NCI-H82 (cell line): ENCODE results near the gene EHBP1.
A peak's percentile ranks its signal among the peaks of the same experiment; 100 is the strongest.

Source experiments
- DNase-seq: peaks from one replicate; lab custom pipeline; 2025; lab: John Stamatoyannopoulos, UW

Gene EHBP1

GRCh38 chr2:62964050-62964449 lies 258.5 kb downstream of the EHBP1 start:
- DNase-seq, result no peak

GRCh38 chr2:62964671-62965070 lies 259.2 kb downstream of the EHBP1 start:
- no peak for DNase-seq

- DNase-seq, result peak; percentile 97
These were observed 261.5 kb downstream of the EHBP1 start for GRCh38 chr2:62966991-62967390.

GRCh38 chr2:62968168-62968567 lies 262.7 kb downstream of the EHBP1 start:
- DNase-seq, result no peak

GRCh38 chr2:62968668-62969067 lies 263.2 kb downstream of the EHBP1 start:
- DNase-seq, result no peak

- no peak for DNase-seq
These were observed 266.4 kb downstream of the EHBP1 start for GRCh38 chr2:62971936-62972335.

GRCh38 chr2:62972601-62973000 lies 267.1 kb downstream of the EHBP1 start:
- peak; percentile 70 for DNase-seq

- no peak for DNase-seq
These were observed 269.5 kb downstream of the EHBP1 start for GRCh38 chr2:62974999-62975398.

GRCh38 chr2:62991605-62992004 lies 286.1 kb downstream of the EHBP1 start:
- DNase-seq, result no peak

GRCh38 chr2:62992561-62992960 lies 287.0 kb downstream of the EHBP1 start:
- DNase-seq, result no peak

GRCh38 chr2:62994206-62994605 lies 288.7 kb downstream of the EHBP1 start:
- DNase-seq, result no peak

GRCh38 chr2:62996534-62997186 lies 291.1 kb downstream of the EHBP1 start:
- DNase-seq, result no peak

GRCh38 chr2:62998949-62999348 lies 293.4 kb downstream of the EHBP1 start:
- no peak for DNase-seq

- no peak for DNase-seq
These were observed 294.4 kb downstream of the EHBP1 start for GRCh38 chr2:62999905-63000304.

- no peak for DNase-seq
These were observed 295.3 kb downstream of the EHBP1 start for GRCh38 chr2:63000801-63001200.

- DNase-seq, result no peak
These were observed 296.1 kb downstream of the EHBP1 start for GRCh38 chr2:63001576-63001975.

GRCh38 chr2:63003351-63003750 lies 297.8 kb downstream of the EHBP1 start:
- DNase-seq, result no peak

GRCh38 chr2:63007813-63008458 lies 302.4 kb downstream of the EHBP1 start:
- peak; percentile 93 for DNase-seq

- no peak for DNase-seq
These were observed 303.3 kb downstream of the EHBP1 start for GRCh38 chr2:63008838-63009237.

- DNase-seq, result no peak
These were observed 304.0 kb downstream of the EHBP1 start for GRCh38 chr2:63009490-63009889.

- no peak for DNase-seq
These were observed 307.0 kb downstream of the EHBP1 start for GRCh38 chr2:63012541-63012940.

- no peak for DNase-seq
These were observed 307.9 kb downstream of the EHBP1 start for GRCh38 chr2:63013438-63013837.

- no peak for DNase-seq
These were observed 309.9 kb downstream of the EHBP1 start for GRCh38 chr2:63015389-63015788.

- no peak for DNase-seq
These were observed 312.9 kb downstream of the EHBP1 start for GRCh38 chr2:63018439-63018838.
